GM12878 (cell line): ENCODE measurements around the gene CDK5R2. TPM values are rescaled to one million over a fixed set of nuclear protein-coding genes. Genes with fewer than 3 reads are reported as not detected.
A peak's percentile ranks its signal among the peaks of the same experiment; 100 is the strongest.

Experiments used
- ATAC-seq: fragments of 200-7000 bp; cut with Tn5 transposase; 3 replicates; pipeline ENCODE4 v1.9.1; 2020; ENCODE audit warnings: mild to moderate bottlenecking, moderate library complexity
- BruUV-seq: library from RNA; stranded (reverse); fragments of 400-500 nt; replicated peaks from 2 replicates; lab custom pipeline; 2021; lab: Mats Ljungman, UMichigan
- CTCF ChIA-PET: fragments of 300-600 bp; sonication (Branson Sonifier 250); formaldehyde crosslinking; extraction: SDS; loops from one replicate; lab custom pipeline; 2021; ENCODE audit warnings: inconsistent platforms; lab: Yijun Ruan, JAX
- POLR2A ChIA-PET: fragments of 350-600 bp; formaldehyde crosslinking; extraction: SDS; loops from one replicate; lab custom pipeline; 2021; ENCODE audit warnings: inconsistent platforms; lab: Charles Lee
- RAD21 ChIA-PET: fragments of 300-600 bp; sonication (Branson Sonifier 250); formaldehyde crosslinking; loops from one replicate; lab custom pipeline; 2023; ENCODE audit warnings: antibody characterized with exemption; ENCODE audit not compliant: unreplicated experiment; lab: Charles Lee
- SMC1A ChIA-PET: fragments of 300-600 bp; sonication (Branson Sonifier 250); formaldehyde crosslinking; loops from one replicate; lab custom pipeline; 2023; ENCODE audit not compliant: unreplicated experiment, uncharacterized antibody; lab: Charles Lee
- DNase-seq: peaks from one replicate; pipeline ENCODE4 v3.0.0-alpha.2; 2011; ENCODE audit warnings: low read depth, low spot score
- FAIRE-seq: peaks from 3 replicates; lab custom pipeline; 2011; peaks lifted over from hg19 to GRCh38; lab: Jason Lieb, UNC
- H2AFZ ChIP-seq: 2 replicates; pipeline ENCODE4 v1.6.0; 2011; ENCODE audit warnings: low read depth, low read length, control low read depth; ENCODE audit not compliant: control insufficient read depth
- H3K27ac ChIP-seq: 2 replicates; pipeline ENCODE4 v1.5.1; 2011; ENCODE audit warnings: control low read depth; ENCODE audit not compliant: control insufficient read depth, insufficient read depth
- H3K27me3 ChIP-seq, 2 experiments: replicated peaks in 1 of 2; 2 replicates each; pipeline versions ENCODE4 v1.6.0 to v1.6.1; 2011; ENCODE audit warnings: low read length in 1 of 2; ENCODE audit not compliant: control insufficient read depth in 2 of 2, insufficient read depth in 2 of 2
- H3K36me3 ChIP-seq, 2 experiments: 2 replicates each; pipeline ENCODE4 v1.5.1; 2011; ENCODE audit warnings: low read length in 1 of 2; ENCODE audit not compliant: control insufficient read depth in 2 of 2, insufficient read depth in 2 of 2
- H3K4me1 ChIP-seq: 2 replicates; pipeline ENCODE4 v1.6.1; 2011; ENCODE audit warnings: mild to moderate bottlenecking, low read length, moderate library complexity, mixed read lengths; ENCODE audit not compliant: control insufficient read depth, insufficient read depth
- H3K4me2 ChIP-seq: 2 replicates; pipeline ENCODE4 v1.6.0; 2011; ENCODE audit warnings: control low read depth; ENCODE audit not compliant: control insufficient read depth, insufficient read depth
- H3K4me3 ChIP-seq: fragments of 200-600 bp; sonication (generic); 2 replicates; pipeline ENCODE4 v1.5.1; 2016
- H3K79me2 ChIP-seq: 2 replicates; pipeline ENCODE4 v1.6.0; 2011; ENCODE audit warnings: low read length; ENCODE audit not compliant: control insufficient read depth, insufficient read depth
- H3K9ac ChIP-seq: 2 replicates; pipeline ENCODE4 v1.8.0; 2011; ENCODE audit warnings: low read length, control low read depth, mixed read lengths; ENCODE audit not compliant: control insufficient read depth, insufficient read depth
- H3K9me3 ChIP-seq: replicated peaks from 3 replicates; pipeline ENCODE4 v1.5.1; 2011; ENCODE audit warnings: mild to moderate bottlenecking, low read length; ENCODE audit not compliant: control insufficient read depth, insufficient read depth
- H4K20me1 ChIP-seq: 2 replicates; pipeline ENCODE4 v1.6.0; 2011; ENCODE audit not compliant: control insufficient read depth, insufficient read depth
- BCL3 ChIP-seq: IDR thresholded peaks from 2 replicates; pipeline ENCODE4 v1.6.1; 2011; ENCODE audit warnings: borderline replicate concordance, low read depth, mild to moderate bottlenecking, moderate library complexity, low read length; ENCODE audit not compliant: insufficient read depth, poor library complexity, severe bottlenecking
- CTCF ChIP-seq, 3 experiments: IDR thresholded peaks in 2 of 3; conservative IDR thresholded peaks in 1 of 3; 2 replicates each; pipeline ENCODE4 v1.5.1; 2011; ENCODE audit warnings: low read depth in 3 of 3, low read length in 3 of 3, mild to moderate bottlenecking in 3 of 3, control low read depth in 2 of 3, moderate library complexity in 2 of 3, inconsistent platforms in 1 of 3, mixed read lengths in 1 of 3; ENCODE audit not compliant: control insufficient read depth in 2 of 3, insufficient read depth in 1 of 3; ENCODE audit errors: extremely low read depth in 1 of 3
- EGR1 ChIP-seq, 2 experiments: IDR thresholded peaks; 1 replicate in 1 of 2; 2 replicates in 1 of 2; pipeline ENCODE4 v1.6.1; 2011 to 2012; ENCODE audit warnings: low read depth in 2 of 2, low read length in 2 of 2, borderline replicate concordance in 1 of 2, mild to moderate bottlenecking in 1 of 2, moderate library complexity in 1 of 2
- SMARCA5 ChIP-seq: fragments of 450-650 bp; IDR thresholded peaks from 2 replicates; pipeline ENCODE4 v1.6.1; 2017; ENCODE audit warnings: mild to moderate bottlenecking
- TCF12 ChIP-seq: IDR thresholded peaks from 2 replicates; pipeline ENCODE4 v1.6.1; 2011; ENCODE audit warnings: low read depth, mild to moderate bottlenecking, low read length
- WGBS: methylation state at CpG from one replicate; pipeline ENCODE4 v1.1.6; 2016; ENCODE audit warnings: low lambda C conversion rate; ENCODE audit not compliant: insufficient replicate concordance, insufficient coverage; ENCODE audit errors: missing lambda C conversion rate; 5-methylcytosine and 5-hydroxymethylcytosine counted together
- in situ Hi-C: fragments of 300-500 bp; cut with MboI; formaldehyde crosslinking; loops from 9 replicates; pipeline ENCODE4 v1.14.3; 2018; ENCODE audit warnings: mixed read lengths
- intact Hi-C: fragments of 100-400 bp; cut with micrococcal nuclease; formaldehyde crosslinking; loops from one replicate; pipeline ENCODE4 v1.14.2; 2022; ENCODE audit not compliant: unreplicated experiment
- polyA plus RNA-seq, 11 experiments: library from polyadenylated mRNA; depleted of rRNA in 4 of 11; unstranded in 6 of 11; stranded (reverse) in 5 of 11; fragments of >200 nt; fragmentation: Nextera tagmentation in 4 of 11; fragmentation: Illumina TruSeq in 1 of 11; extraction: Ambion mirVana in 4 of 11; extraction: Trizol in 1 of 11; gene quantifications; 1 replicate in 1 of 11; 2 replicates in 10 of 11; pipeline versions ENCODE4 v1.2.1 to v1.2.3, GENCODE V29; 2011 to 2016; ENCODE audit warnings: inconsistent platforms in 2 of 11, missing spikeins in 2 of 11, low read depth in 1 of 11
- total RNA-seq, 4 experiments: library from RNA; depleted of rRNA in 3 of 4; stranded (reverse); fragments of >200 nt in 3 of 4; fragmentation: Illumina TruSeq in 1 of 4; extraction: Trizol in 1 of 4; gene quantifications; 2 replicates each; pipeline versions ENCODE4 v1.2.1 to v1.2.3, GENCODE V29; 2013 to 2021

Gene CDK5R2
- total and polyA plus RNA-seq, 10 of the 15 experiments (the other 5 are each of a cell fraction or from before 2014, with no cell fraction given): not detected

GRCh38 chr2:219002395-219003266 lies 43.2 kb downstream of the CDK5R2 start:
- CTCF ChIA-PET: interaction anchor here (0.6 to 2.0 kb wide), 4 partner anchors 23 to 182 kb away, joined by 3 to 12 read pairs (median 4); no protein-coding TSS in a partner anchor
- SMC1A ChIA-PET: interaction anchor here (1.3 kb wide), 1 partner anchor 152 kb away, joined by 3 read pairs; no protein-coding TSS in a partner anchor
- Histone ChIP-seq H4K20me1 (no peaks in the 10 kb centered on the region), H3K79me2 (no peaks in the 10 kb centered on the region), H3K9me3 (no peaks in the 10 kb centered on the region), H2AFZ (no peak overlapping the region), H3K9ac (no peak overlapping the region), H3K4me1 (no peaks in the 10 kb centered on the region), H3K36me3 (no peaks in the 10 kb centered on the region), H3K4me2 (peak overlapping the region; percentile 17; the same call in 1 of the 2 replicates), H3K27ac (no peak overlapping the region), H3K4me3 (no peak overlapping the region), H3K27me3 (peaks cover 9 to 19% of the 10 kb centered on the region in 2 experiments)
- 0 out of 3 replicates have a peak, but pooled peaks of 1 of the 2 experiments have one; percentile 24 for TF ChIP-seq EGR1 (IDR thresholded peaks at IDR 0.05; ENCODE audit: borderline replicate concordance in 1 of 2, low read depth in 2 of 2, low read length in 2 of 2)
- no peak for TF ChIP-seq SMARCA5
- TF ChIP-seq CTCF (IDR thresholded peaks at IDR 0.05 in 2 of 3, conservative IDR thresholded peaks at IDR 0.05 in 1 of 3; ENCODE audit: control insufficient read depth in 2 of 3, extremely low read depth in 1 of 3, insufficient read depth in 1 of 3, low read depth in 3 of 3, low read length in 3 of 3): peak in 2 of 3 experiments; percentile 15 to 23; a peak in 2 of 6 replicates
- TF ChIP-seq BCL3: no peak
- 0 out of 2 replicates have a peak, but pooled peaks have one; percentile 36 for TF ChIP-seq TCF12
- RAD21 ChIA-PET: interaction anchor here (0.6 to 1.0 kb wide), 3 partner anchors 27 to 127 kb away, joined by 3 read pairs; no protein-coding TSS in a partner anchor
- 15% methylated on average over 71 of the region's 72 CpGs for WGBS
- POLR2A ChIA-PET: no interaction called here
- intact Hi-C loops: loop anchor here (2.0 kb wide), 1 partner anchor 150 kb away; no protein-coding TSS in a partner anchor
- FAIRE-seq (no peak), ATAC-seq (peak; percentile 61), DNase-seq (no peak)
- in situ Hi-C loops: no loop called here
- BruUV-seq: no TSS peak
